ENCODE data around the gene PTGR3.

DNA sequence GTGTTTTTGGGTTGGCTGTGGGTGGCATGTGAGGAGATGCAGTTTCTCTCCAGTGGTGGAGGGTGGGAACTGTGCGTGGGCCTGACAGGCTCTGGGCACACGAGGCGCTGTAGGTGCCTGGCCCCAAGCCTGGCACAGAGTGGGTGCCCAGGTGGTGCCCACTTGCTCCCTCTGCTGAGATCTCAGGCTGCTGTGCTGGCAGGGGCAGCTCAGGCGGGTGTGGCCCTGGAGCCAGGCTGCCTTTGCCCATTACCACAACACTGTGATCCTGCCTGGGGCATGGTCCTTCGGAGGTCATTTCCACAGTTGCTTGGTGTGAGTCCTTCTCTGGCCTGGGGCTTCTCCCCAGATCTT, 22.1 kb upstream of the PTGR3 start:
- TF ChIP-seq, protein P1, sequence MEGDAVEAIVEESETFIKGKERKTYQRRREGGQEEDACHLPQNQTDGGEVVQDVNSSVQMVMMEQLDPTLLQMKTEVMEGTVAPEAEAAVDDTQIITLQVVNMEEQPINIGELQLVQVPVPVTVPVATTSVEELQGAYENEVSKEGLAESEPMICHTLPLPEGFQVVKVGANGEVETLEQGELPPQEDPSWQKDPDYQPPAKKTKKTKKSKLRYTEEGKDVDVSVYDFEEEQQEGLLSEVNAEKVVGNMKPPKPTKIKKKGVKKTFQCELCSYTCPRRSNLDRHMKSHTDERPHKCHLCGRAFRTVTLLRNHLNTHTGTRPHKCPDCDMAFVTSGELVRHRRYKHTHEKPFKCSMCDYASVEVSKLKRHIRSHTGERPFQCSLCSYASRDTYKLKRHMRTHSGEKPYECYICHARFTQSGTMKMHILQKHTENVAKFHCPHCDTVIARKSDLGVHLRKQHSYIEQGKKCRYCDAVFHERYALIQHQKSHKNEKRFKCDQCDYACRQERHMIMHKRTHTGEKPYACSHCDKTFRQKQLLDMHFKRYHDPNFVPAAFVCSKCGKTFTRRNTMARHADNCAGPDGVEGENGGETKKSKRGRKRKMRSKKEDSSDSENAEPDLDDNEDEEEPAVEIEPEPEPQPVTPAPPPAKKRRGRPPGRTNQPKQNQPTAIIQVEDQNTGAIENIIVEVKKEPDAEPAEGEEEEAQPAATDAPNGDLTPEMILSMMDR (conservative IDR thresholded peaks at IDR 0.05 in 1 of 2, IDR thresholded peaks at IDR 0.05 in 1 of 2; ENCODE audit: low read depth in 1 of 2, low read length in 2 of 2): no peak
- no peak for TF ChIP-seq EZH2 (IDR thresholded peaks at IDR 0.05; ENCODE audit: low read length, missing control alignments)
